GM21528 (cell line): ENCODE data around the gene MOG.

ENCODE experiments used
- ATAC-seq: cut with Tn5 transposase; IDR thresholded peaks from one replicate; pipeline ENCODE4 v1.9.1; 2021; ENCODE audit warnings: mild to moderate bottlenecking, moderate library complexity; ENCODE audit not compliant: unreplicated experiment, low FRiP score

Gene MOG

GRCh38 chr6:29656798-29657197, at the start of gene MOG:
Gene MOG, plus strand, starts transcription at chr6:29657092. Its CDS starts 118 bp downstream, at chr6:29657210.
- no peak for ATAC-seq

GRCh38 chr6:29608131-29608530, 48.8 kb upstream of the MOG start:
- ATAC-seq = no peak

GRCh38 chr6:29610540-29610939, 46.4 kb upstream of the MOG start:
- no peak for ATAC-seq

GRCh38 chr6:29611426-29611825, 45.5 kb upstream of the MOG start:
- ATAC-seq = no peak

GRCh38 chr6:29617782-29618554, 38.9 kb upstream of the MOG start:
- no peak for ATAC-seq

- ATAC-seq = no peak
These were observed 37.2 kb upstream of the MOG start for GRCh38 chr6:29619578-29620160.

GRCh38 chr6:29620630-29621029, 36.3 kb upstream of the MOG start:
- no peak for ATAC-seq

GRCh38 chr6:29624520-29624961, 32.4 kb upstream of the MOG start:
- no peak for ATAC-seq

- no peak for ATAC-seq
These were observed 31.5 kb upstream of the MOG start for GRCh38 chr6:29625337-29625930.

- ATAC-seq = no peak
These were observed 29.7 kb upstream of the MOG start for GRCh38 chr6:29626948-29627754.

GRCh38 chr6:29627755-29628418, 29.0 kb upstream of the MOG start:
- ATAC-seq = no peak

- ATAC-seq = no peak
These were observed 28.2 kb upstream of the MOG start for GRCh38 chr6:29628419-29629281.

- ATAC-seq = no peak
These were observed 27.3 kb upstream of the MOG start for GRCh38 chr6:29629571-29629970.

GRCh38 chr6:29630315-29630714, 26.6 kb upstream of the MOG start:
- no peak for ATAC-seq

GRCh38 chr6:29631209-29631810, 25.6 kb upstream of the MOG start:
- ATAC-seq = no peak

GRCh38 chr6:29631860-29632731, 24.8 kb upstream of the MOG start:
- ATAC-seq = peak; percentile 48

GRCh38 chr6:29632789-29633533, 23.9 kb upstream of the MOG start, which contains the start of gene GABBR1:
Gene GABBR1, minus strand, starts transcription at chr6:29633183. Its CDS starts 798 bp downstream, at chr6:29632385.
- ATAC-seq = peak; percentile 62
